ENCODE measurements around the gene LRAT.
"Not testable (repeated sequence)": the region's sequence is repeated elsewhere in the genome, so short reads cannot be mapped to it uniquely, and the experiment has no call there.

Gene LRAT

DNA sequence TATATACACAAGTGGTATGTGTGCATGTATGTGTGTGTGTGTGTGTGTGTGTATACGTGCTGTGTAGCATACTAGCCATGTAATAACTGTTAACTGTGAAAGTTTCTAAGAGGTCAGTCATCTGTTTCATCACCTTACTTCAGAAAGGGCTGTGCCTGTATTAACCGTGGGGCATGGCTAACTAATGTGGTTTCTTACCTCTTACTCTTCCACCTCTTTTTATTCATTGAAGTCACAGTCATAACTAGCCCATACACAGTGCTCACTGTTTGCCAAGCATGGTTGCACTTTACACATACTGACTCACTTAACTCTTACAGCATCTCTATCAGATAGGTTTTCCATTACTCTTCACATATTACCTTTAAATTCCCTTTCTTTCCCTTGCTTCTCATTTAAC, 23.7 kb upstream of the LRAT start:
- TF ChIP-seq, protein P1, sequence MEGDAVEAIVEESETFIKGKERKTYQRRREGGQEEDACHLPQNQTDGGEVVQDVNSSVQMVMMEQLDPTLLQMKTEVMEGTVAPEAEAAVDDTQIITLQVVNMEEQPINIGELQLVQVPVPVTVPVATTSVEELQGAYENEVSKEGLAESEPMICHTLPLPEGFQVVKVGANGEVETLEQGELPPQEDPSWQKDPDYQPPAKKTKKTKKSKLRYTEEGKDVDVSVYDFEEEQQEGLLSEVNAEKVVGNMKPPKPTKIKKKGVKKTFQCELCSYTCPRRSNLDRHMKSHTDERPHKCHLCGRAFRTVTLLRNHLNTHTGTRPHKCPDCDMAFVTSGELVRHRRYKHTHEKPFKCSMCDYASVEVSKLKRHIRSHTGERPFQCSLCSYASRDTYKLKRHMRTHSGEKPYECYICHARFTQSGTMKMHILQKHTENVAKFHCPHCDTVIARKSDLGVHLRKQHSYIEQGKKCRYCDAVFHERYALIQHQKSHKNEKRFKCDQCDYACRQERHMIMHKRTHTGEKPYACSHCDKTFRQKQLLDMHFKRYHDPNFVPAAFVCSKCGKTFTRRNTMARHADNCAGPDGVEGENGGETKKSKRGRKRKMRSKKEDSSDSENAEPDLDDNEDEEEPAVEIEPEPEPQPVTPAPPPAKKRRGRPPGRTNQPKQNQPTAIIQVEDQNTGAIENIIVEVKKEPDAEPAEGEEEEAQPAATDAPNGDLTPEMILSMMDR (IDR thresholded peaks at IDR 0.05; ENCODE audit: control insufficient read depth, insufficient read depth, low read depth, low read length, missing control alignments), result no peak
- H3K4me3 ChIP-seq (ENCODE audit: control insufficient read depth, low read depth, low read length), result no peak overlapping the region
- DNase-seq (ENCODE audit: low read depth), result no peak

DNA sequence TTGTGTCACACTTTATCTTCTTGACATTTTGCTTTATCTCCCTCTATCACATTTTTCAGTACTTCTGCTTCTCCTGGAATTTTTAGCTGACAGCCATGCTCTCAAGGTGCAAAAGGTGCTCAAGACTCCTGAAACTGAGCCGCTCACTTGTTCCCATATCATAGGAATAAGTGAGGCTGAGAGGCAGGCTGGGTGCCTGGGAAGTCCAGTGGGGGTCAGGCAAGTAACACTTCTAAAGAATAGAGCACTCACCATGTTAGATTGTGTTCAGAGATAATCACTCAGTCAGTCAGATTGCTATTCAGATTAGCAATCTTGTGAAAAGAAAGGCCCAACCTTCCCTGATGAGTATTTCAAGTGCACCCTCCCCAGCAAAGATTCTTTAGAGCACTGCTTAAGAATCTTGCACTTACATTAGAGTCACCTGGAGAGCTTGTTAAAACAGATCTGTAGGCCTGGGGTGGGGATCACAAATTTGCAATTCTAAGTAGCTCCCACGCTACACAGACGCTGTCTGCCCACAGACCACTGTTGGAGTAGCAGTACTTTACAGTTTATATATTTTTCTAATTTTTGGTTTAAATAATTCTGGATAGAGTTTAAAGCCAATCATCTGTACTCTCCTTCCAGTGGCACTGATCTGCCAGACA, 23.1 kb upstream of the LRAT start:
- H3K4me3 ChIP-seq (ENCODE audit: control insufficient read depth, low read depth, low read length), result no peak overlapping the region
- DNase-seq (ENCODE audit: low read depth), result no peak
- TF ChIP-seq, protein P1 (IDR thresholded peaks at IDR 0.05; ENCODE audit: control insufficient read depth, insufficient read depth, low read depth, low read length, missing control alignments), result no peak

DNA sequence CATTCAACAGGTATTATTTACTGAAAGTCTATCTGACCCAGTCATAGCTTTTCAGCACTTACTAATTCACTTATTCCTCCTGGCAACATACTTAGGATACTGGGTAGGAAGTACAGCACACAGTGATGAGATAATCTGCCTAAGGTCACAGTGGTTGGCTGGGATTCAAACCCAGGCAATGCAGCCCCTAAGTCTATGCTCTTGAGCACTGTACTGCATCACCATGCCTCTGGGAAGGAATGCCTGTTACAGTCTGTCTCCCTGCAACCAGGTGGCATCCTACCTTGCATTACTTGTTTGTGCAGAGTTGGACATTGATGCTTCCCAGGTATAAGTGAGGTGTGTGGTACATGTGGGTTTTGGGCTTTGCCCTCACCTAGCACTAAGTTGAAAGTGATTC, 21.5 kb upstream of the LRAT start:
- no peak for DNase-seq (ENCODE audit: low read depth)
- TF ChIP-seq, protein P1 (IDR thresholded peaks at IDR 0.05; ENCODE audit: control insufficient read depth, insufficient read depth, low read depth, low read length, missing control alignments), result no peak
- H3K4me3 ChIP-seq (ENCODE audit: control insufficient read depth, low read depth, low read length), result no peak overlapping the region

DNA sequence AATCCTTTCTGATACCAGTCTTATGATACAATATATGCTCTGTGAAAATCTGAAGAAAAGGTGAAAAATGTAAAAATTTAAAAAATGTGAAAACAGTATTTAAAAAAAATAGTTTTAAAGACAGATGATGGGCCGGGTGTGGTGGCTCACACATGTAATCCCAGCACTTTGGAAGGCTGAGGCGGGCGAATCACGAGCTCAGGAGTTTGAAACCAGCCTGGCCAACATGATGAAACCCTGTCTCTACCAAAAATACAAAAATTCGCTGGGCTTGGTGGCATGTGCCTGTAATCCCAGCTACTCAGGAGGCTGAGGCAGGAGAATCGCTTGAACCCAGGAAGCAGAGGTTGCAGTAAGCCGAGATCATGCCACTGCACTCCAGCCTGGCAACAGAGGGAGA, 20.2 kb upstream of the LRAT start:
- H3K4me3 ChIP-seq (ENCODE audit: control insufficient read depth, low read depth, low read length); DNase-seq (ENCODE audit: low read depth): not testable (repeated sequence)

DNA sequence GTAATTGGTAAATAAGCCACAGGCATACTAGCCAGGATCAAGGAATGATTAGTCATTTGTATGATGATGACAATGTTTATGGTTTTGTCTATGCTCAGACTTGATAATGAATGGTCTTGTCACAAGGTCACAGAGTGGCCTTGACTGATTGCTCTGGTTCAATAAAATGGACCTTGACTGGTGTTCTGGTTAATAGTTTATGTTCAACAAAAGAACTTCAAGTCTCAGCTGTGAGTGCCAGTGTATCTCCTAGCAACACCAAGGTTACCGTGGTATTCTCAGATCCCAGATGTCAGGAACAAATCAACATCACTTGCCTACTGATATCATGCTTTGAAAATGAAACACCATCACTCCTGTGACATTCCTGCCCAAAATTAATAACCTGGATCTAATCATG, 16.3 kb upstream of the LRAT start:
- TF ChIP-seq, protein P1 (IDR thresholded peaks at IDR 0.05; ENCODE audit: control insufficient read depth, insufficient read depth, low read depth, low read length, missing control alignments), result no peak
- no peak for DNase-seq (ENCODE audit: low read depth)
- no peak overlapping the region for H3K4me3 ChIP-seq (ENCODE audit: control insufficient read depth, low read depth, low read length)

DNA sequence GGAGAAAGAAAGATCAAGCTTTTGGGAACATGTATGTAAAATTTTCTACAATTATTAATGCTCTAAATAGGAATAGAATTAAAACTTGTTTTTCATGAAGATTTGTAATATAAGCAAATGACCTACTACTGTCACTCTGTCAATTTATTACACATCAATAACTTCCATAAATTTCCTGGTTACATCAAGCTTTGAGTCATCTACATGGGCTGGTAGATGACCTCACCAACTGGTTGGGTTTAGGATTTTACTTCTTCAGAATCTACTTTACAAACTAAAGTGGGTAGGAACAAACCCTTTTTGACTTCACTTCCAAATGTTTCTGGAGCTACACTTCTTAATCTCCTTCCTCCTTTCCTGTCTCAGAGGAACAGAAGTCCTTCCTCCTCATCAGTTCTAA, 12.0 kb upstream of the LRAT start:
- H3K4me3 ChIP-seq (ENCODE audit: control insufficient read depth, low read depth, low read length), result no peak overlapping the region
- DNase-seq (ENCODE audit: low read depth), result no peak
- TF ChIP-seq, protein P1 (IDR thresholded peaks at IDR 0.05; ENCODE audit: control insufficient read depth, insufficient read depth, low read depth, low read length, missing control alignments), result no peak

DNA sequence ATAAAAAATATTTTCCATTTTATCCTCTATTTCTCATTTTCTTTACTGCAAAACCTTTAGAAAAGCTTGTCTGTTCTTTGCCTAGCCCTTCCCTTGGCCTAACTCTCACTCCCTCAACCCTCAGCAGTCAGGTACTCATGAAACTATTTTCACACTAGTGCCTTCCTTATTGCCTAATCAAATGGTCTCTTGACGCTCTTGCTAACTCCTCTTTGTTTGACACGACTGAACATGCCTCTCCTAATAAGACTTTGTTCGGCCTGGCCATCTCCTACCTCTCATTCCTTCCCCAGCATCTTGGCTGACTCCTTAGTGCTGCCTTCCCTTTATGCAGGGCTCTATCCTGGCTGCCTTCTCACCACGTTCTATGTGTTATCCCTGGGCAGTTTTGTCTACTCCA, 11.1 kb upstream of the LRAT start:
- DNase-seq (ENCODE audit: low read depth), result no peak
- no peak overlapping the region for H3K4me3 ChIP-seq (ENCODE audit: control insufficient read depth, low read depth, low read length)
- TF ChIP-seq, protein P1 (IDR thresholded peaks at IDR 0.05; ENCODE audit: control insufficient read depth, insufficient read depth, low read depth, low read length, missing control alignments), result no peak

All from AG09309 (cell line).